Neural cell (in vitro differentiated cells): ENCODE measurements around the gene KDM2A.

Source experiments
- CTCF ChIP-seq: fragments of 450-650 bp; IDR thresholded peaks from 2 replicates; pipeline ENCODE4 v1.5.1; 2014; ENCODE audit warnings: antibody characterized with exemption, mild to moderate bottlenecking, moderate library complexity; ENCODE audit not compliant: poor library complexity, severe bottlenecking
- EP300 ChIP-seq: fragments of 450-650 bp; conservative IDR thresholded peaks from 2 replicates; pipeline ENCODE4 v1.6.1; 2014; ENCODE audit warnings: antibody characterized with exemption, mild to moderate bottlenecking, moderate library complexity; ENCODE audit not compliant: poor library complexity, severe bottlenecking
- RAD21 ChIP-seq: fragments of 450-650 bp; conservative IDR thresholded peaks from 2 replicates; pipeline ENCODE4 v1.6.1; 2014; ENCODE audit warnings: antibody characterized with exemption, mild to moderate bottlenecking, moderate library complexity
- TAF1 ChIP-seq: IDR thresholded peaks from 2 replicates; pipeline ENCODE4 v1.6.1; 2012; ENCODE audit warnings: low read depth

GRCh38 chr11:67295846-67296245, 176.8 kb downstream of the KDM2A start:
- TF ChIP-seq CTCF, result no peak
- no peak for TF ChIP-seq RAD21
- no peak for TF ChIP-seq EP300
- no peak for TF ChIP-seq TAF1
